ENCODE results near the gene NMD3.

The NMD3 gene

DNA sequence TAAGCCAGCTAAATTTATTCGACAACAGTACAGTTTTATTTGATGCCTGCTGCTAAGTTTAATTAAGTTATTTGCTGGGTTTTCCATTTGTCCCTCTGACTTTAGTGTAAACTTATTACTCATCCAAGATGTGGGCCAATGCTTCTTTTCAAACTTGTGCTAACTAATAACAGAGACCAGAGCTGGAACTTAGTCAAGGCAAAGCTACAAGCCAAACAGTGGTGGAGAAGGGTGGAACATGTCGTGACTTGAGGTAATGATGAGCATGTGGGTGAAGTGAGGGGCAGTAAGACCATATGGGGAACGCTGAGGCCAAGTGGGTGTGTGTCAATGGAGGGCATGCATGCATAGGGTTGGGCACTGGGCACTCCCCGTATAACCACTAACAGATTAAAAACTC is 63.9 kb downstream of the NMD3 start:
- DNase-seq: no peak

DNA sequence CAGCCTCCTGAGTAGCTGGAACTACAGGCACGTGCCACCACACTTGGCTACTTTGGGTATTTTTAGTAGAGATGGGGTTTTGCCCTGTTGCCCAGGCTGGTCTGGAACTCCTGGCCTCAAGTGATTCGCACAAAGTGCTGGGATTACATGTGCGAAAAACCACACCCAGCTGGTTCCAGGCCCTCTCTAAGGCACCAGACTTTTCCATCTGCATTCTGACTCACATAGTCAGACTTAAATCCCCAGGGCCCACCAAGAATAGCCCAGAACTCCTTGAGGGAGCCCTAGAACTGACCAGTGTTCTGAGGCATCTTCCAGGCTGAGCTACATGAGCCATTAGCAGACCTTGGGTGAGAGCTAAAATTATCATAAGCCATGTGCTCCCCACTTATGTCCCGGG is 68.1 kb downstream of the NMD3 start:
- DNase-seq: no peak

DNA sequence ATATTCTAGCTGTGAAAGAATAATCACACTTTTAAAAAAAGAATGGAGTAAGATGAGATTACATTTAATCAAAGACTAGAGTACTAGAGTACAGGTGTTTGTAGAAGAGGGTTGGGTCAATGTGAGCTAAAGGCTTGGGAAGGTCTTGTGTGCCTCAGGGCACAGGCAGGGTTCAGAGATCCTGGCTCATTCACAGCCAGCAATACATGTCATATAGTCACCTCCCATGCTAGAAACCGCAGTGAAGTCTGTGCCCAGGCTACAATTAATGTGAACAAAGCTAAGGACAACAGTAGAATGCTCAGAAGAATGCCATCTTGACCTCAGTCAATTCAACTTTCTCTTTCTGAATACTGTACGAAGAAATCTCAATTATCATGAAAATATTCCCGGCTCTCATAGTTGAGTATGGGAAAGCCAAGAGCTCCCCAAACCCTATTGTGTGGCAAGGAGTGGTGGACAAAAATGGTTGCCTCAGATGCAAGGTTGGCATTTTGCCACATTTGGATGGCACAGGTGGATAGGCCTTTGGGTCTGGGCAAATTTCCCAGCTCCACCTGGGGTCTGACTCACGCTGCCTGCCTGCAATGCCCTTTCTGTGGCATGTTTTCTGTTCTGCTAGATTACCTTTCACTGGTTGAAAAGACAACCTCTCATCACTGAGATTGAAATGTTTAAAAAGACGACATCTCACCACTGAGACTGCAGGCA is 70.2 kb downstream of the NMD3 start:
- DNase-seq: no peak

DNA sequence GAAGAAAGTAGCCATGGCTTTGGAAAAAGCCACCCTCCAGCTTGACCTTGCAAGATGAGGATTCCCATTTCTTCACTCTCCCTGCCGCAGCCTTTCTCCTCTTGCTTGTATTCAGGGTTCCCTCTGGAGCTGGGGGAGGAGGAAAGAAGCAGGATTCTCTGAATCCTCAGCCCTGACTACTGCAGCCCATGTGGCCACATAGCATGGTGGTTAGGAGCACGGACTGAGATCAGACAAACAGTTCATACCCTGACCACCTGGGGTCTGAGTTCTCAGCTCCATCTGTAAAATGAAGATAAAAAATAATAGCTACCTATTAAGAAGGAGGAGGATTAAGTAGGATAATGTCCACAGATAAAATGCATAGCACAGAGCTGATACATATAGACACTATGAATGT is 72.3 kb downstream of the NMD3 start:
- DNase-seq: no peak

DNA sequence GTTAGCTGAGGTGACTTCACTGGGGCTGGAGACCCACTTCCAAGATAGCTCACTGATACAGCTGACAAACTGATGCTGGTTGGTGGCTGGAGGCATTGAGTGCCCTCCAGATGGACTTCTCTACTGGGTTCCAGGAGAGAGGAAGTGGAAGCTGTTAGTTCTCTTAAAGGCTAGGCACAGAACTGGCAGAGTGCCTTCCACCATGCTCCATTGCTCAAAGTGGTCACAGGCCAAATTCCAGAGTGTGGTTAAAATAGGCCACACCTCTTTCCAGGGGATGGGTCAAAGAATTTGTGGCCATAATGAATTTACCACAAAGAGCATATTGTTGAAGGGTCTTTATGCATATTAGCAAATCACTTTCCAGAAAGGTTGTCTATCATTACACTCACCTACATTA is 74.2 kb downstream of the NMD3 start:
- DNase-seq: no peak

DNA sequence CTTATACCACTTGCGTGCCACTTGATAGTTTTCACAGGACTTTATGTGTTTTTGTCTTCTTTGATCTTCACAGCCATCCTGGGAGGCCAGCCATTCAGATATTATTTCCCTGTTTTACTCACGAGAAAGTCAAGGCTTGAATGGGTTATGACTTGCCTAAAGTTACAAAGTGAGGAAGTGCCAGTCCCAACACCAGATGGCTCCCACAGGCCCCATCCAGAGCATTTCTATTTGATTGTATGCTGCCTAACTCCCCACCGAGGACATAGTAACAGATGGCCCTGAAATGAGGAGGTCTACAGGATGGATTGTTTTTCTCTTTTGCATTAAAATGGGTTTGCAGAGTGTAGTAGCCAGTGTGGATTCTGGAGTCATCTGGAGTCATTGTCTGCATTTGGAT is 75.7 kb downstream of the NMD3 start:
- DNase-seq: no peak

Data from stimulated activated CD4-positive, alpha-beta T cell treated with anti-CD3 and anti-CD28 coated beads, Interleukin-12 subunit alpha, Interleukin-12 subunit beta, amount 100 ng/mL, for 4 hours (primary cell).